Measurements from ENCODE around the gene CD40. TPM values are rescaled to one million over a fixed set of nuclear protein-coding genes. Genes with fewer than 3 reads are reported as not detected.

CD40 gene
- total RNA-seq, 1 donor from 2014 or later: 1.6 TPM

DNA sequence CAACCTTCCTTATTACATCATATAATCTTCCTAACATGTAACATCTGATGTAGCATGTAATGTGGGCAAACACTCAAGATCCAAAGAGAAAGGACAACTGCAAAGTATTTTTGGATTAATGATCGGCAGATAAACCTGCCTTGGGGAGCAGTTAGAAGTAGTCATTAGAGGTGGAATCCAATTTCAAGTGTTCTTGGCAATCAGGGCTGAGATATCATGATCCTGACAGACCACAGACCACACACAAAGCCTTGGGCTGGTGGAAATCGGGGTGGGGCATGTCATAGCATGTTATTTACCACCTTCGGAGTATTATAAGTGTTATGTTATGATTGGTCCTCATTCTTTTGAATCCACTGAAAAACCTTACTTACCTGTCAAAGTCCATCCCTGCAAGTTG lies 44.7 kb upstream of the CD40 start:
- no peak overlapping the region for H3K4me3 Mint-ChIP-seq (ENCODE audit: unreplicated experiment)
- TF ChIP-seq CTCF (IDR thresholded peaks at IDR 0.05): no peak
- DNase-seq (ENCODE audit: extremely low spot score, unreplicated experiment): no peak
- no peaks in the 10 kb centered on the region for H3K27me3 Mint-ChIP-seq (ENCODE audit: unreplicated experiment)
- H3K9me3 Mint-ChIP-seq (ENCODE audit: unreplicated experiment): no peaks in the 10 kb centered on the region
- H3K4me1 Mint-ChIP-seq (ENCODE audit: unreplicated experiment): peaks cover 4% of the 10 kb centered on the region
- H3K27ac Mint-ChIP-seq (ENCODE audit: unreplicated experiment): no peak overlapping the region
- H3K36me3 Mint-ChIP-seq (ENCODE audit: unreplicated experiment): peaks cover 32% of the 10 kb centered on the region

DNA sequence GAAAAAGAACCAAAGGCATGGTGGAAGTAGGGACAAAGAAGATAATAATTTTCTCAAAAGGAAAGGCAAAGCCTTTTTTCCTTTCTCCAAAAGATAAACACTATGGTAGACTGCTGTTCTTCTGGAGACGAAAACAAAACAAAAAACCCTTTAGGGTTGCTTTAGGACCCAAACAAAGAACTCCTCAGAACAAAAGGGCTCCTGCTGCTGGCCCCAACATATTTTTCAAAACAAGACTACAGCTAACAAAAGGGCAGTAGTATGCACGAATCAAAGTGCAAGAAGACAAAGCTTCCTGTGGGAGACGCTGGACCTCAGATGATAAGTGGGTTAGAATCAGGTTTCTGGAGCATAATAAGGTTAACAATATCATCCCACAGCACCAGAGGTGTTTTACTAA lies 44.1 kb upstream of the CD40 start:
- no peak overlapping the region for H3K4me3 Mint-ChIP-seq (ENCODE audit: unreplicated experiment)
- H3K9me3 Mint-ChIP-seq (ENCODE audit: unreplicated experiment): no peaks in the 10 kb centered on the region
- no peak for DNase-seq (ENCODE audit: extremely low spot score, unreplicated experiment)
- no peak overlapping the region for H3K27ac Mint-ChIP-seq (ENCODE audit: unreplicated experiment)
- H3K36me3 Mint-ChIP-seq (ENCODE audit: unreplicated experiment): peaks cover 29% of the 10 kb centered on the region
- peaks cover 4% of the 10 kb centered on the region for H3K4me1 Mint-ChIP-seq (ENCODE audit: unreplicated experiment)
- no peak for TF ChIP-seq CTCF (IDR thresholded peaks at IDR 0.05)
- H3K27me3 Mint-ChIP-seq (ENCODE audit: unreplicated experiment): no peaks in the 10 kb centered on the region

DNA sequence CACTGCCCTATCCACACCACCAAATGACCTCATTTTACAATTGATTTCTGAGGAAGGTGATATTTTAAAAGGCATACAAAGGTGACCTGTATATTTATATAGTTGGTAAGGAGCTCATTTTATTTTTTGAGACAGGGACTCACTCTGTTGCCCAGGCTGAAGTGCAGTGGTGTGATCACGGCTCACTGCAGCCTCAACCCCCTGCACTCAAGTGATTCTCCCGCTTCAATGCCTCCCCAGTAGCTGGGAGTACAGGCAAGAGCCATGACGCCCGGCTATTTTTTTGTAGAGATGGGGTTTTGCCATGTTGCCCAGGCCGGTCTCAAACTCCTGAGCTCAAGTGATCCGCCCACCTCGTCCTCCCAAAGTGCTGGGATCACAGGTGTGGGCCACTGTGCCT lies 41.3 kb upstream of the CD40 start:
- no peak overlapping the region for H3K27ac Mint-ChIP-seq (ENCODE audit: unreplicated experiment)
- peaks cover 30% of the 10 kb centered on the region for H3K36me3 Mint-ChIP-seq (ENCODE audit: unreplicated experiment)
- H3K9me3 Mint-ChIP-seq (ENCODE audit: unreplicated experiment): no peaks in the 10 kb centered on the region
- H3K4me3 Mint-ChIP-seq (ENCODE audit: unreplicated experiment): no peak overlapping the region
- H3K4me1 Mint-ChIP-seq (ENCODE audit: unreplicated experiment): peaks cover 9% of the 10 kb centered on the region
- DNase-seq (ENCODE audit: extremely low spot score, unreplicated experiment): no peak
- H3K27me3 Mint-ChIP-seq (ENCODE audit: unreplicated experiment): no peaks in the 10 kb centered on the region
- TF ChIP-seq CTCF (IDR thresholded peaks at IDR 0.05): no peak

DNA sequence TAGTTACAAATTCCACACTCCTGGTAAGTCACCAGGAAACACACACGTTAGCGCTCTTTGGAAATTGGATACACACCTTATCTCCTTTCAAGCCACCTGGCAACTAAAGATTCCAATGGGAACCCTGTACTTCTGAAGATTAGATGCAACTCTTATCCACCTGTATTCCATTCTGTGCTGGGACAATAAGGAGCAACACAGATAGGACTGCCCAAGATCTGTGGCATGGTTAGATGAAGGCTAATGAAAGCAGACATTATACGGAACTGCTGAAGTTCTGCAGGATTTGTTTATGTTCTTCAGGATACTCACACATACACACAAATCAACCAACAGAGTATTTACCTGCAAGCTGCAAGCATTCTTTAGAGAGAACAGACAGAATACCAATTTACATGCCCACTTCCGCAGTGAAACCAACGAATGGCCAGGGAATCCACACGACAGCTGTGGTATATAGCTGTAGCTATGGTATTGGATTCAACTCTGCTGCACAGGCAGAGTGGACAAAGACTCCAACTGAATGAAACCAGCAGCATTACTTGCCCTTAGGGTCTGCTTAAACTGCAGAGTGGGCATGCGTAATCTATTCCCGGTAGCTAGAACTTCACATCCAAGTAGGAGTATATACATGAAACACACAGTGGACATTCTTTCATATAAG lies 40.3 kb upstream of the CD40 start:
- TF ChIP-seq CTCF (IDR thresholded peaks at IDR 0.05): no peak
- no peak overlapping the region for H3K4me3 Mint-ChIP-seq (ENCODE audit: unreplicated experiment)
- H3K27me3 Mint-ChIP-seq (ENCODE audit: unreplicated experiment): no peaks in the 10 kb centered on the region
- H3K4me1 Mint-ChIP-seq (ENCODE audit: unreplicated experiment): peaks cover 9% of the 10 kb centered on the region
- DNase-seq (ENCODE audit: extremely low spot score, unreplicated experiment): no peak
- H3K36me3 Mint-ChIP-seq (ENCODE audit: unreplicated experiment): peaks cover 30% of the 10 kb centered on the region
- no peaks in the 10 kb centered on the region for H3K9me3 Mint-ChIP-seq (ENCODE audit: unreplicated experiment)
- no peak overlapping the region for H3K27ac Mint-ChIP-seq (ENCODE audit: unreplicated experiment)

GRCh38 chr20:46078954-46079353 lies 39.2 kb upstream of the CD40 start:
- peaks cover 15% of the 10 kb centered on the region for H3K4me1 Mint-ChIP-seq (ENCODE audit: unreplicated experiment)
- H3K9me3 Mint-ChIP-seq (ENCODE audit: unreplicated experiment): no peaks in the 10 kb centered on the region
- H3K27me3 Mint-ChIP-seq (ENCODE audit: unreplicated experiment): no peaks in the 10 kb centered on the region
- no peak overlapping the region for H3K4me3 Mint-ChIP-seq (ENCODE audit: unreplicated experiment)
- TF ChIP-seq CTCF (IDR thresholded peaks at IDR 0.05): no peak
- H3K27ac Mint-ChIP-seq (ENCODE audit: unreplicated experiment): no peak overlapping the region
- peaks cover 26% of the 10 kb centered on the region for H3K36me3 Mint-ChIP-seq (ENCODE audit: unreplicated experiment)
- no peak for DNase-seq (ENCODE audit: extremely low spot score, unreplicated experiment)
